Thoracic aorta (tissue), 2 donors: Measurements from ENCODE around the gene EPHB6. TPM values are rescaled to one million over a fixed set of nuclear protein-coding genes. Genes with fewer than 3 reads are reported as not detected.

ENCODE experiments used
- ATAC-seq: fragments of 150-250 bp; one replicate; pipeline ENCODE4 v1.8.0; 2017; ENCODE audit warnings: low read depth; ENCODE audit not compliant: insufficient number of reproducible peaks, low FRiP score
- DNase-seq: peaks from one replicate; pipeline ENCODE4 v3.0.0-alpha.2; 2020; ENCODE audit warnings: low spot score
- H3K27ac ChIP-seq, 2 donors: fragments of 200-600 bp; sonication (generic); 1 replicate in 1 of 2; 2 replicates in 1 of 2; pipeline ENCODE4 v1.5.1; 2016; ENCODE audit warnings: mild to moderate bottlenecking in 2 of 2, moderate library complexity in 2 of 2
- H3K27me3 ChIP-seq: fragments of 200-600 bp; sonication (generic); replicated peaks from 2 replicates; pipeline ENCODE4 v1.6.0; 2016; ENCODE audit warnings: mild to moderate bottlenecking; ENCODE audit not compliant: insufficient read depth
- H3K36me3 ChIP-seq: fragments of 200-600 bp; sonication (generic); one replicate; pipeline ENCODE4 v1.5.1; 2016
- H3K4me1 ChIP-seq, 2 donors: fragments of 200-600 bp; sonication (generic); 1 replicate in 1 of 2; 2 replicates in 1 of 2; pipeline versions ENCODE4 v1.5.1 to v1.6.0; 2016; ENCODE audit warnings: low read depth in 2 of 2, mild to moderate bottlenecking in 1 of 2; ENCODE audit not compliant: control insufficient read depth in 1 of 2
- H3K4me3 ChIP-seq: fragments of 200-600 bp; sonication (generic); 2 replicates; pipeline ENCODE4 v1.5.1; 2016; ENCODE audit warnings: mild to moderate bottlenecking
- H3K9me3 ChIP-seq: fragments of 200-600 bp; sonication (generic); 2 replicates; pipeline ENCODE4 v1.5.1; 2016
- CTCF ChIP-seq: fragments of 200-600 bp; sonication (generic); IDR thresholded peaks from one replicate; pipeline ENCODE4 v1.5.1; 2019; ENCODE audit warnings: antibody characterized with exemption
- total RNA-seq, 2 donors: library from RNA; depleted of rRNA; stranded (reverse); fragments of >200 nt; gene quantifications; one replicate each; pipeline versions ENCODE4 v1.1.0 to v1.2.3, GENCODE V29; 2016

EPHB6 gene
- total RNA-seq, 2 donors from 2014 or later: 25.3 to 30.5 TPM

GRCh38 chr7:142851269-142851668, 3.6 kb upstream of the EPHB6 start:
- ATAC-seq (no peak), DNase-seq (no peak)
- Histone ChIP-seq H3K4me1 (peaks cover 0 to 12% of the 10 kb centered on the region in 2 donors), H3K4me3 (no peak overlapping the region), H3K9me3 (no peaks in the 10 kb centered on the region), H3K36me3 (no peaks in the 10 kb centered on the region), H3K27me3 (no peaks in the 10 kb centered on the region), H3K27ac (no peak overlapping the region)
- TF ChIP-seq CTCF: no peak

- H3K27me3 ChIP-seq: no peaks in the 10 kb centered on the region
- no peak overlapping the region for H3K27ac ChIP-seq
- no peak for DNase-seq
- H3K36me3 ChIP-seq: no peaks in the 10 kb centered on the region
- peaks cover 0 to 19% of the 10 kb centered on the region in 2 donors for H3K4me1 ChIP-seq
- H3K4me3 ChIP-seq: no peak overlapping the region
- no peaks in the 10 kb centered on the region for H3K9me3 ChIP-seq
- no peak for TF ChIP-seq CTCF
- no peak for ATAC-seq
Observed at GRCh38 chr7:142851919-142852318, 3.0 kb upstream of the EPHB6 start.

GRCh38 chr7:142853739-142854371, 1.0 kb upstream of the EPHB6 start:
- peak; percentile 52 for ATAC-seq
- peak; percentile 82 for TF ChIP-seq CTCF
- Histone ChIP-seq H3K27me3 (no peaks in the 10 kb centered on the region), H3K4me1 (peaks cover 0 to 23% of the 10 kb centered on the region in 2 donors), H3K4me3 (peak overlapping the region; percentile 90), H3K9me3 (no peaks in the 10 kb centered on the region), H3K36me3 (no peaks in the 10 kb centered on the region), H3K27ac (peak overlapping the region; percentile 71)
- no peak for DNase-seq

GRCh38 chr7:142855114-142855743, 353 bp downstream of the EPHB6 start:
- peak overlapping the region; percentile 90 for H3K4me3 ChIP-seq
- H3K36me3 ChIP-seq: no peaks in the 10 kb centered on the region
- TF ChIP-seq CTCF: no peak
- ATAC-seq: no peak
- H3K4me1 ChIP-seq: peaks cover 0 to 29% of the 10 kb centered on the region in 2 donors
- no peak for DNase-seq
- H3K9me3 ChIP-seq: no peaks in the 10 kb centered on the region
- H3K27ac ChIP-seq: peak overlapping the region in 1 of 2 donors; percentile 16
- no peaks in the 10 kb centered on the region for H3K27me3 ChIP-seq

GRCh38 chr7:142855756-142856564, 1.1 kb downstream of the EPHB6 start:
- no peak for DNase-seq
- ATAC-seq: no peak
- no peak for TF ChIP-seq CTCF
- H3K27ac ChIP-seq: no peak overlapping the region
- no peaks in the 10 kb centered on the region for H3K9me3 ChIP-seq
- no peaks in the 10 kb centered on the region for H3K27me3 ChIP-seq
- H3K4me1 ChIP-seq: peaks cover 0 to 29% of the 10 kb centered on the region in 2 donors
- H3K36me3 ChIP-seq: no peaks in the 10 kb centered on the region
- H3K4me3 ChIP-seq: peak overlapping the region; percentile 90
